GM12873 (cell line): ENCODE data around the gene HMX2.

ENCODE experiments used
- CTCF ChIP-seq: IDR thresholded peaks from 2 replicates; pipeline ENCODE4 v1.5.1; 2012; ENCODE audit warnings: low read depth, mild to moderate bottlenecking, moderate library complexity, low read length, control low read depth; ENCODE audit not compliant: insufficient read depth; ENCODE audit errors: missing control alignments

HMX2 gene

GRCh38 chr10:123194056-123194455 is 46.1 kb downstream of the HMX2 start:
- TF ChIP-seq CTCF: no peak
